Epithelial cell of prostate (primary cell): ENCODE measurements around the gene TRAF4.
"Not testable (repeated sequence)": the region's sequence is repeated elsewhere in the genome, so short reads cannot be mapped to it uniquely, and the experiment has no call there.

Experiments
- DNase-seq: peaks from one replicate; pipeline ENCODE4 v3.0.0-alpha.2; 2011; ENCODE audit warnings: low read depth, low spot score
- H3K27ac ChIP-seq: fragments of 450-650 bp; 2 replicates; pipeline ENCODE4 v1.5.1; 2017; ENCODE audit warnings: mild to moderate bottlenecking

TRAF4 gene

GRCh38 chr17:28728364-28729200 lies 15.2 kb upstream of the TRAF4 start, which contains the start of gene NEK8:
NEK8 (plus strand) TSS chr17:28728788; CDS start chr17:28728814, 26 bp downstream.
- DNase-seq = peak; percentile 87
- peak within 1 kb of the TSS; percentile 99 for H3K27ac ChIP-seq

- no peak for DNase-seq
- no peak overlapping the region for H3K27ac ChIP-seq
These were observed 13.9 kb upstream of the TRAF4 start for GRCh38 chr17:28729950-28730330.

GRCh38 chr17:28733346-28733745 lies 10.5 kb upstream of the TRAF4 start:
- no peak overlapping the region for H3K27ac ChIP-seq
- no peak for DNase-seq

GRCh38 chr17:28734712-28735241 lies 9.0 kb upstream of the TRAF4 start:
- no peak for DNase-seq
- no peak overlapping the region for H3K27ac ChIP-seq

- no peak overlapping the region for H3K27ac ChIP-seq
- DNase-seq = no peak
These were observed 8.5 kb upstream of the TRAF4 start for GRCh38 chr17:28735242-28735722.

- not testable (repeated sequence) for DNase-seq, H3K27ac ChIP-seq
These were observed 7.7 kb upstream of the TRAF4 start for GRCh38 chr17:28735913-28736769.

- no peak for DNase-seq
- no peak overlapping the region for H3K27ac ChIP-seq
These were observed 6.5 kb upstream of the TRAF4 start for GRCh38 chr17:28737316-28737715.

- H3K27ac ChIP-seq = no peak overlapping the region
- DNase-seq = no peak
These were observed 5.8 kb upstream of the TRAF4 start for GRCh38 chr17:28737770-28738679.

GRCh38 chr17:28738680-28739384 lies 5.0 kb upstream of the TRAF4 start:
- no peak overlapping the region for H3K27ac ChIP-seq
- no peak for DNase-seq

GRCh38 chr17:28740406-28741357 lies 3.1 kb upstream of the TRAF4 start:
- DNase-seq = no peak
- H3K27ac ChIP-seq = no peak overlapping the region

GRCh38 chr17:28741358-28742349 lies 2.2 kb upstream of the TRAF4 start:
- DNase-seq = no peak
- no peak overlapping the region for H3K27ac ChIP-seq

- no peak for DNase-seq
- H3K27ac ChIP-seq = peak overlapping the region; percentile 99
These were observed 527 bp downstream of the TRAF4 start for GRCh38 chr17:28744104-28744971.

- DNase-seq = no peak
- H3K27ac ChIP-seq = peak overlapping the region; percentile 99
These were observed 1.4 kb downstream of the TRAF4 start for GRCh38 chr17:28744972-28745785.

GRCh38 chr17:28745786-28746411 lies 2.1 kb downstream of the TRAF4 start:
- H3K27ac ChIP-seq = peak overlapping the region; percentile 99
- DNase-seq = peak; percentile 79

- H3K27ac ChIP-seq = peak overlapping the region; percentile 99
- no peak for DNase-seq
These were observed 2.8 kb downstream of the TRAF4 start for GRCh38 chr17:28746611-28747050.
